A673 (cell line): ENCODE measurements around the gene AMPH. TPM values are rescaled to one million over a fixed set of nuclear protein-coding genes. Genes with fewer than 3 reads are reported as not detected.

Experiments
- BruUV-seq: library from RNA; stranded (reverse); fragments of 400-500 nt; replicated peaks from 2 replicates; lab custom pipeline; 2021; lab: Mats Ljungman, UMichigan
- CTCF ChIA-PET: fragments of 300-600 bp; sonication (Branson Sonifier 250); formaldehyde crosslinking; loops from one replicate; lab custom pipeline; 2022; ENCODE audit warnings: antibody characterized with exemption; lab: Charles Lee
- POLR2A ChIA-PET: fragments of 300-600 bp; sonication (Branson Sonifier 250); formaldehyde crosslinking; loops from one replicate; lab custom pipeline; 2022; ENCODE audit warnings: antibody characterized with exemption; ENCODE audit not compliant: low non-redundant PET; lab: Charles Lee
- DNase-seq: peaks from one replicate; pipeline ENCODE4 v3.0.0-alpha.2; 2015; ENCODE audit warnings: low spot score
- H3K27ac ChIP-seq: fragments of 200-600 bp; sonication (generic); 2 replicates; pipeline ENCODE4 v1.5.1; 2016; ENCODE audit warnings: mixed run types, low read depth, mild to moderate bottlenecking, mixed read lengths, antibody characterized with exemption, low read length; ENCODE audit not compliant: poor library complexity, severe bottlenecking
- H3K27me3 ChIP-seq: fragments of 200-600 bp; sonication (generic); replicated peaks from 2 replicates; pipeline ENCODE4 v1.6.1; 2017; ENCODE audit warnings: mixed run types, low read depth, mild to moderate bottlenecking, mixed read lengths, antibody characterized with exemption, low read length; ENCODE audit not compliant: insufficient read depth, poor library complexity
- H3K36me3 ChIP-seq: fragments of 200-600 bp; sonication (generic); 2 replicates; pipeline ENCODE4 v1.6.1; 2016; ENCODE audit warnings: mixed run types, mild to moderate bottlenecking, mixed read lengths, antibody characterized with exemption, low read length; ENCODE audit not compliant: insufficient read depth, poor library complexity, severe bottlenecking
- H3K4me1 ChIP-seq: fragments of 200-600 bp; sonication (generic); 2 replicates; pipeline ENCODE4 v1.6.1; 2017; ENCODE audit warnings: mixed run types, mild to moderate bottlenecking, mixed read lengths, antibody characterized with exemption, low read length; ENCODE audit not compliant: insufficient read depth, poor library complexity, severe bottlenecking
- H3K4me3 ChIP-seq: fragments of 200-600 bp; sonication (generic); 2 replicates; pipeline ENCODE4 v1.5.1; 2016; ENCODE audit warnings: low read depth, mixed run types, mild to moderate bottlenecking, mixed read lengths, low read length; ENCODE audit not compliant: poor library complexity, severe bottlenecking
- H3K9me3 ChIP-seq: fragments of 200-600 bp; sonication (generic); 2 replicates; pipeline ENCODE4 v1.6.1; 2016; ENCODE audit warnings: mixed run types, low read depth, mild to moderate bottlenecking, mixed read lengths, antibody characterized with exemption, low read length; ENCODE audit not compliant: poor library complexity, severe bottlenecking
- EZH2 ChIP-seq: fragments of 200-600 bp; sonication (generic); IDR thresholded peaks from 2 replicates; pipeline ENCODE4 v1.6.1; 2017; ENCODE audit warnings: borderline replicate concordance, low read depth, mild to moderate bottlenecking, mixed read lengths, antibody characterized with exemption, low read length; ENCODE audit not compliant: poor library complexity, severe bottlenecking
- intact Hi-C: fragments of 100-400 bp; cut with micrococcal nuclease; formaldehyde crosslinking; loops from one replicate; pipeline ENCODE4 v1.10.0; 2022; ENCODE audit not compliant: unreplicated experiment
- total RNA-seq: library from RNA; stranded (reverse); gene quantifications from 2 replicates; pipeline ENCODE4 v1.2.3, GENCODE V29; 2021
- TF ChIP-seq, protein P1 (sequence below): fragments of 300-800, 200-600 bp; sonication (generic); conservative IDR thresholded peaks from 2 replicates; pipeline ENCODE4 v1.5.1; 2017; ENCODE audit warnings: low read depth, mild to moderate bottlenecking, antibody characterized with exemption, low read length, moderate library complexity, mixed read lengths

Gene AMPH
- total RNA-seq, 1 experiment from 2014 or later: 2.1 TPM

DNA sequence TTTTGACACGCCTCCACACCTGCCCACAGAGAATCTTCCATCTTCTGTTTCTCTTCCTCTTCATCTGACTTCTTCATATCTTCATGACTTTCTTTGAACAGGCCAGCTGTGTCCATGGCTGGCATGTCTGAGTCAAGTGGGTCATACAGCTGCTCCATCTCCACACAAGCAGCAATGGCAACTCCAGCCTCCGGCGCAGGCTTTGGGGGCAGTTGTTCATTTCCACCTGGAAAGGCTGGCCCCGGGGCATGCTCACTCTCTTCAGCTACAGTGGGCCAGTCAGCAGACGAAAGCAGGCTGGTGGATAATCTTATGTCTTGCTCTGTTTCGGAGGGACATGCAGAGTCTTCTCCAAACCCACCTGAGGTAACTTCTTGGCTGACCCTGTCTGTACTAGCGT, 202.1 kb downstream of the AMPH start:
- Histone ChIP-seq H3K9me3 (no peaks in the 10 kb centered on the region), H3K4me1 (no peaks in the 10 kb centered on the region), H3K4me3 (no peak overlapping the region), H3K27ac (no peak overlapping the region), H3K27me3 (peaks cover 8% of the 10 kb centered on the region), H3K36me3 (no peaks in the 10 kb centered on the region)
- ChIA-PET POLR2A (no interaction called here), CTCF (no interaction called here)
- no TSS peak for BruUV-seq
- intact Hi-C loops: no loop called here
- no peak for DNase-seq
- TF ChIP-seq, protein P1, sequence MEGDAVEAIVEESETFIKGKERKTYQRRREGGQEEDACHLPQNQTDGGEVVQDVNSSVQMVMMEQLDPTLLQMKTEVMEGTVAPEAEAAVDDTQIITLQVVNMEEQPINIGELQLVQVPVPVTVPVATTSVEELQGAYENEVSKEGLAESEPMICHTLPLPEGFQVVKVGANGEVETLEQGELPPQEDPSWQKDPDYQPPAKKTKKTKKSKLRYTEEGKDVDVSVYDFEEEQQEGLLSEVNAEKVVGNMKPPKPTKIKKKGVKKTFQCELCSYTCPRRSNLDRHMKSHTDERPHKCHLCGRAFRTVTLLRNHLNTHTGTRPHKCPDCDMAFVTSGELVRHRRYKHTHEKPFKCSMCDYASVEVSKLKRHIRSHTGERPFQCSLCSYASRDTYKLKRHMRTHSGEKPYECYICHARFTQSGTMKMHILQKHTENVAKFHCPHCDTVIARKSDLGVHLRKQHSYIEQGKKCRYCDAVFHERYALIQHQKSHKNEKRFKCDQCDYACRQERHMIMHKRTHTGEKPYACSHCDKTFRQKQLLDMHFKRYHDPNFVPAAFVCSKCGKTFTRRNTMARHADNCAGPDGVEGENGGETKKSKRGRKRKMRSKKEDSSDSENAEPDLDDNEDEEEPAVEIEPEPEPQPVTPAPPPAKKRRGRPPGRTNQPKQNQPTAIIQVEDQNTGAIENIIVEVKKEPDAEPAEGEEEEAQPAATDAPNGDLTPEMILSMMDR: no peak
- TF ChIP-seq EZH2: no peak

DNA sequence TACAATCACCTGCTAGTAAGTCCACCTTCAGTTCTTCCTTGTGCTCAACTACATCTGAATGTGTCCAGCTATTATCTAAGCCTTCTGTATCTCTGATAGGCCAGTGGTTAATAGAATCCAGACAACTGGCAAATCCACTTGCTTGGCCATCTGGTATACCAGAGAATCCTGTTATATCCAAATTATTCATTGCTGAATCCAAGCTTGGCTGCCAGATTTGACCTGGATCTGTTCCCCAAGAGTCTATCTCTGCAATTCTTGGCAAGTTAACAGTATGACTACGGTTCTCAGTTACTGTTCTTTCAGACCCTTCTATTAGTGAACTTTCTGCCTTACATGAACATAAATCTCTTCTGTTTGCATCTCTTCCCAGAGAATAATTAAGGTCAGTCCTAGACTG, 203.1 kb downstream of the AMPH start:
- CTCF ChIA-PET: no interaction called here
- no TSS peak for BruUV-seq

DNA sequence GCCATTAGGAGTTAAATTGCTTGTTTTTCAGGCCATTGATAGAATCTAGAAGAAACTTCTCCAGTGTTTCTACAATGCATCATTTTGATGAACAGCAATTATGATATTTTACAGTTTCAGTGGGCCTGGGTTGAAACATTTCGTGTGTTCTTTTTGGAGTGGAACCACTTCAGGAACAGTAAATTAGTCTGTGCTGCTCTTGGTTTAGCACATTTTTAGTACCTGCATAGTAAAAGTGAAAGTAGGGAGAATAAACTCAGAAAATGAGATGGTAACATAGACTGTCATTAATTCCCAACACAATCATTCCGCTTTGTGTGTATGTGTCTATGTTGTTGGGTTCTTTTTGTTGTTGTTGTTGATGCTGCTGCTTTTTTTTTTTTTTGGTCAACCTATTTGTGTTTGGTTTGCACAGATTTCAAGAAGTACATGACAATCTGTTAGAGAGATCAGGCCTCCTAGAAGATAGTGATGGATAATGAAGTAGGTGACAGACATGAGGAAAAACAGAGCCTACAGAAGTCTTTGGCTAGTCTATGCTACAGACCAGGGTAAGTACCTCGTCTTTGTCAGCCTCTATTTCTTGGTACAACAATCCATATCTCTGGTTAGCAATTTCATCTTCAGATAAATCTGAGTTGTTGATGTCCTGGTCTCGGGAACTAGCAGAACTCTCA, 203.8 kb downstream of the AMPH start:
- Histone ChIP-seq H3K4me1 (no peaks in the 10 kb centered on the region), H3K27me3 (peaks cover 9% of the 10 kb centered on the region), H3K9me3 (no peaks in the 10 kb centered on the region), H3K36me3 (no peaks in the 10 kb centered on the region), H3K4me3 (no peak overlapping the region), H3K27ac (no peak overlapping the region)
- DNase-seq: no peak
- POLR2A ChIA-PET: no interaction called here
- CTCF ChIA-PET: no interaction called here
- intact Hi-C loops: no loop called here
- TF ChIP-seq, protein P1: no peak
- no peak for TF ChIP-seq EZH2
- no TSS peak for BruUV-seq

More for the DNA sequence above, 203.1 kb downstream of the AMPH start:
- TF ChIP-seq EZH2: no peak
- TF ChIP-seq, protein P1: no peak
- no peaks in the 10 kb centered on the region for H3K36me3 ChIP-seq
- no peak overlapping the region for H3K27ac ChIP-seq
- intact Hi-C loops: no loop called here
- POLR2A ChIA-PET: no interaction called here
- H3K27me3 ChIP-seq: peaks cover 9% of the 10 kb centered on the region
- H3K9me3 ChIP-seq: no peaks in the 10 kb centered on the region
- H3K4me3 ChIP-seq: no peak overlapping the region
- no peaks in the 10 kb centered on the region for H3K4me1 ChIP-seq
- DNase-seq: no peak
